ENCODE results near the gene EPAS1.

Gene EPAS1

GRCh38 chr2:46367286-46367685 lies 70.1 kb downstream of the EPAS1 start:
- no peak for DNase-seq

- no peak for DNase-seq
Measured at GRCh38 chr2:46368401-46368800, 71.2 kb downstream of the EPAS1 start.

- DNase-seq = no peak
Measured at GRCh38 chr2:46369783-46370182, 72.6 kb downstream of the EPAS1 start.

- DNase-seq = no peak
Measured at GRCh38 chr2:46371854-46372253, 74.6 kb downstream of the EPAS1 start.

GRCh38 chr2:46372475-46372874 lies 75.3 kb downstream of the EPAS1 start:
- no peak for DNase-seq

GRCh38 chr2:46373238-46373637 lies 76.0 kb downstream of the EPAS1 start:
- DNase-seq = no peak

GRCh38 chr2:46375566-46376125 lies 78.4 kb downstream of the EPAS1 start:
- DNase-seq = no peak

- DNase-seq = no peak
Measured at GRCh38 chr2:46376586-46376985, 79.4 kb downstream of the EPAS1 start.

- no peak for DNase-seq
Measured at GRCh38 chr2:46377101-46377581, 79.9 kb downstream of the EPAS1 start.

GRCh38 chr2:46377666-46378560 lies 80.7 kb downstream of the EPAS1 start:
- no peak for DNase-seq

- DNase-seq = no peak
Measured at GRCh38 chr2:46378616-46379015, 81.4 kb downstream of the EPAS1 start.

GRCh38 chr2:46379213-46380037 lies 82.2 kb downstream of the EPAS1 start:
- no peak for DNase-seq

- no peak for DNase-seq
Measured at GRCh38 chr2:46380038-46380940, 83.1 kb downstream of the EPAS1 start.

- DNase-seq = no peak
Measured at GRCh38 chr2:46381263-46381849, 84.1 kb downstream of the EPAS1 start.

- no peak for DNase-seq
Measured at GRCh38 chr2:46381871-46382270, 84.7 kb downstream of the EPAS1 start.

GRCh38 chr2:46382331-46383112 lies 85.3 kb downstream of the EPAS1 start:
- no peak for DNase-seq

GRCh38 chr2:46383113-46383395 lies 85.8 kb downstream of the EPAS1 start:
- no peak for DNase-seq

- no peak for DNase-seq
Measured at GRCh38 chr2:46383784-46384456, 86.7 kb downstream of the EPAS1 start.

GRCh38 chr2:46384457-46384815 lies 87.2 kb downstream of the EPAS1 start:
- no peak for DNase-seq

- no peak for DNase-seq
Measured at GRCh38 chr2:46385786-46386577, 88.8 kb downstream of the EPAS1 start.

Measured in activated naive CD4-positive, alpha-beta T cell treated with Interleukin-2 at 50 U/mL for 16 hours (primary cell).